GM12892 (cell line): ENCODE measurements around the gene TAB3.

ENCODE experiments used
- DNase-seq: peaks from one replicate; pipeline ENCODE4 v3.0.0; 2011; ENCODE audit not compliant: insufficient read length
- FAIRE-seq: peaks from 2 replicates; lab custom pipeline; 2011; peaks lifted over from hg19 to GRCh38; lab: Jason Lieb, UNC
- POLR2A ChIP-seq: IDR thresholded peaks from 2 replicates; pipeline ENCODE4 v1.6.1; 2011; ENCODE audit warnings: low read depth, low read length, control low read depth
- POLR2AphosphoS5 ChIP-seq: IDR thresholded peaks from 2 replicates; pipeline ENCODE4 v1.6.1; 2011; ENCODE audit warnings: low read depth, low read length, control low read depth
- TAF1 ChIP-seq: IDR thresholded peaks from 2 replicates; pipeline ENCODE4 v1.6.1; 2011; ENCODE audit warnings: low read depth, mild to moderate bottlenecking, control low read depth, low read length, borderline replicate concordance

The TAB3 gene

GRCh38 chrX:30781711-30782444 lies 107.2 kb downstream of the TAB3 start:
- DNase-seq: no peak
- TF ChIP-seq POLR2AphosphoS5 (no peak), POLR2A (no peak), TAF1 (no peak)
- no peak for FAIRE-seq

GRCh38 chrX:30779453-30780030 lies 109.5 kb downstream of the TAB3 start:
- DNase-seq (no peak), FAIRE-seq (no peak)
- TF ChIP-seq POLR2AphosphoS5: no peak
- no peak for TF ChIP-seq POLR2A
- no peak for TF ChIP-seq TAF1

GRCh38 chrX:30777575-30777974 lies 111.5 kb downstream of the TAB3 start:
- FAIRE-seq (no peak), DNase-seq (no peak)
- no peak for TF ChIP-seq POLR2AphosphoS5
- no peak for TF ChIP-seq POLR2A
- no peak for TF ChIP-seq TAF1
